Stimulated activated CD4-positive, alpha-beta T cell treated with anti-CD3 and anti-CD28 coated beads, TNF-alpha, amount 100 ng/mL, for 24 hours (primary cell): ENCODE data around the gene UGT3A2.

Source experiments
- DNase-seq, 3 experiments: peaks; one replicate each; pipeline ENCODE4 v3.0.0-alpha.2; 2020; ENCODE audit warnings: low read depth in 3 of 3

The UGT3A2 gene

GRCh38 chr5:36007366-36007765 is 59.3 kb downstream of the UGT3A2 start:
- no peak for DNase-seq

- DNase-seq = no peak
Observed at GRCh38 chr5:36006163-36006562, 60.5 kb downstream of the UGT3A2 start.

GRCh38 chr5:36001032-36001431 is 65.7 kb downstream of the UGT3A2 start:
- DNase-seq = no peak

GRCh38 chr5:35999547-35999946 is 67.1 kb downstream of the UGT3A2 start:
- DNase-seq = no peak

DNA sequence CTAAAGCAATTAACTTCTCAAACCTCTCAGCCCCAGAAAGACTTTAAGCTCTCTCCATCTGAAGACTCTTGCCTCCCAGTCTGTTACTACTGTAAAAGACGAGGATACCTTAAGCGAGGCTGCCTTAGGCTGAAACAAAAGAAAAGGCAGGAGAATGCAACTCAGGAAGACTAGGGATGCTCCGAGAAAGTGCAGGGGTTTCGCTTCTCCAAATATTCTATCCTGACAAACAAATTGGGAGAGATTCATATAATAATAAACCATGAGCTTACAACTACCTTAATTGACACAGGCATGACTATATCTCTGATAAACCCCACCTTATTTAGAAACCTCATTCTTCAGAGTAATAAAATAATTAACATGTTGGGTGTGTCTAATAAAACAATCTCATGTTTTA is 70.6 kb downstream of the UGT3A2 start:
- no peak for DNase-seq

DNA sequence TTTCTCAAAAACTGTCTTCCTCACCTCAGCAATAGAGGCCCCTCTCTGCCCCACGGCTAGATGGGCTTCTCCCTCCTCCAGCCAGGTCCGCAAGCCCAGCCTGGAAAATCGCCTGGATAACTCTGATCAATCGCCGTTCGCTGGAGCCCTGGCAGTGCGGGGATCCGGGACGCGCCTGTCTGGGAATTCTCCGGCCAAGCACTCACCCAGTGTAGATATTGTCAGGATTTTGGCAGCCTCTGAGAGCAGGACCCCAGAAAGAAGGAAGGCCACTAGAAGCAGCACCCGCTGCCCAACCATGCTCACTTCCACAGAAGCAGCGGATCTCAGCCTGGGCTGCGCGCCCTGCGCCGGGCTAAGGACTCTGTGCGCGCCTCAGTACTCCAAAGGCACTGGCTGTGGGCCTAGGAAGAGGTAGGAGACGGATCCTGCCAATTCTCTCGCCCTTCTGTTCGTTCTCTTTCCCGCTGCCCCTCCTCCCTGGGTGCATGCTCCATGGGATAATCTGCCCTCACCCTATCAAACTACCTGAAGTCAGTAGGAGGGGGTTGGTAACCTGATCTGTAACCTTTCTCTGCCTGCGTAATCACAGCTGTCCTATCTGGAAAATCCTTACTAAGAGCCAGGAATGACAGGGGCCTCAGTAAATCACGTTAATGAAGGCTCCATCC is 75.6 kb downstream of the UGT3A2 start, which contains the start of gene UGT3A1:
TSS of gene UGT3A1 (minus strand) at position 450 of the 671 bp plus-strand sequence. CDS start at position 300, 150 bp downstream.
- DNase-seq = no peak

DNA sequence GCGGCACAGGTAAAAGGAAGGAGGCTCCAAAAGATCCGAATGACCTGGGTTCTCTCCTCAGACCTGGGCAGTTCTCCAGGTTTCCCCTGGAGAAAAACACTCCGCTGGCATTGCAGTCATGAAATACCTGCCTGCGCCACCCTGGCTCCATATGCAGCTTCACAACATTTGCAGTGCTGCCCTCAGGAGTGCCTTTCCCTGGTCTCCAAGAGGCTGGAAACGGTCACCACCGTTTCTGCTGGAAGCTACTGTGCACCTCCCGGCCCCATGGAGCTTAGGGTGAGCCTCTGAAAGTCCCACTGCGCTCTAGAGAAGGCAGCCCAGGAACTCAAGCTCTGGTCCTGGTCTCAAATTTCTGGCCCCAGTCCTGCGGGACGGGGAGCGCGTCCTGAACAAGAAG is 76.2 kb downstream of the UGT3A2 start:
- no peak for DNase-seq

DNA sequence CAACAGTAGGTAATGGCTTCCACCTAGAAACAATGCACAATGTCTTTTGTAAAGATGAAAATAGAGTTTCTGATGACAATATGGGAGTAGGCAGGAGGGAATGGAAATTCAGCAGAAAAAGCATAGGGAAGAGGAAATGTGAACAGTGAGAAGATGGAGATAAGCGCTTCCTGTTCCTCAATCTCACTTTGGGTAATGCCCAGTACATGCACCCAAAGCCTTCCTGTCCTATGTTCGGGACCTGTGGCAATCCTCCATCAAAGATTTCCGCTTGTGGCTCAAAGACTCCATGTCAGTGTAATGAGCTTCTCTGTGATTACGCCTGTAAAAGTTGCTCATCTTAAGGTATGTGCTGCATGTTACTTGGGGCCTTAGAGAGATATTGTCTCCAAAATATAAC is 78.2 kb downstream of the UGT3A2 start:
- DNase-seq = no peak

DNA sequence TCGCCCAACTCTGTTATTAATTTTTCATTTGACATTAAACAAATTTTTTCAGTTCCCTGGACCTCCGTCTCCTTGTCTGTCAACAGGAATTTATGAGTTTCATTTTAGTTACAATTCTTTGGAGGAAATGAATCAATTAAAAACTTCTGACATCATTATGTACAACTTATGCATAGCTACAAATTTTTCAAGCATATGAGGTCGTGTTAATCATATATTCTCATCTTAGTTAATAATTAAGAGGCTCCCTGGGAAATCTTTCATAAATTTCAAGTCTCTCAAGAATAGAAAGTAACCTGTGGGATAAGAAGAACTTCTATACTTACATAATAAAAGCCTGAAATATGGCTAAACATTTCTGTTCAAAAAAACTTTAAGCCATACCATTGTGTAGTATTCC is 78.9 kb downstream of the UGT3A2 start:
- DNase-seq = no peak
